ENCODE measurements around the gene ITGA1.

DNA sequence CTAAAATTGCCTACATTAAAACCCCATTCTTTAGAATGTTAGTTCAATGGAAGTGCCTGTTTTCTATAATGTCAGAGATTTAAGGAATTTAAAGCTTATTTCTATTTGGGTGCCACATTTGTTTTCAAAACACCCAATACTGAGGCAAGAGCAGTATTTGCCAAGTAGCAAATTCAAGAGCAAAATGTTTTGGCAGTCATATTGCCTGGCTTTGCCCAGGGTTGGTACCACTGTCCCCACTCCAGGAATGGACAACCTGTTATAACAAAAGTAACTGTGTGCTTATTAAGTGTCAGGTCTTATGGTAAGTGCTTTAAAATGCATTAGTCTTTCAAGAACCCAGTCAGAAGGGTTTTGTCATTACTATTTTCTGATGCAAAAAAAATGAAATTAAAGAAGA lies 19.3 kb downstream of the ITGA1 start:
- TF ChIP-seq, protein P1, sequence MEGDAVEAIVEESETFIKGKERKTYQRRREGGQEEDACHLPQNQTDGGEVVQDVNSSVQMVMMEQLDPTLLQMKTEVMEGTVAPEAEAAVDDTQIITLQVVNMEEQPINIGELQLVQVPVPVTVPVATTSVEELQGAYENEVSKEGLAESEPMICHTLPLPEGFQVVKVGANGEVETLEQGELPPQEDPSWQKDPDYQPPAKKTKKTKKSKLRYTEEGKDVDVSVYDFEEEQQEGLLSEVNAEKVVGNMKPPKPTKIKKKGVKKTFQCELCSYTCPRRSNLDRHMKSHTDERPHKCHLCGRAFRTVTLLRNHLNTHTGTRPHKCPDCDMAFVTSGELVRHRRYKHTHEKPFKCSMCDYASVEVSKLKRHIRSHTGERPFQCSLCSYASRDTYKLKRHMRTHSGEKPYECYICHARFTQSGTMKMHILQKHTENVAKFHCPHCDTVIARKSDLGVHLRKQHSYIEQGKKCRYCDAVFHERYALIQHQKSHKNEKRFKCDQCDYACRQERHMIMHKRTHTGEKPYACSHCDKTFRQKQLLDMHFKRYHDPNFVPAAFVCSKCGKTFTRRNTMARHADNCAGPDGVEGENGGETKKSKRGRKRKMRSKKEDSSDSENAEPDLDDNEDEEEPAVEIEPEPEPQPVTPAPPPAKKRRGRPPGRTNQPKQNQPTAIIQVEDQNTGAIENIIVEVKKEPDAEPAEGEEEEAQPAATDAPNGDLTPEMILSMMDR (conservative IDR thresholded peaks at IDR 0.05) = no peak
- no peak for TF ChIP-seq EZH2 (IDR thresholded peaks at IDR 0.05; ENCODE audit: low read depth)
